KMS-11 (cell line): ENCODE data around the gene PAX4.
"Not testable (repeated sequence)": the region's sequence is repeated elsewhere in the genome, so short reads cannot be mapped to it uniquely, and the experiment has no call there.

Source experiments
- H2AFZ ChIP-seq: fragments of 200-600 bp; sonication (generic); 2 replicates; pipeline ENCODE4 v1.6.1; 2016; ENCODE audit warnings: antibody characterized with exemption, mixed run types, low read depth
- H3K27ac ChIP-seq: fragments of 200-600 bp; sonication (generic); 2 replicates; pipeline ENCODE4 v1.6.1; 2016; ENCODE audit warnings: mild to moderate bottlenecking, mixed run types
- H3K27me3 ChIP-seq: fragments of 200-600 bp; sonication (generic); 2 replicates; pipeline ENCODE4 v1.6.1; 2017; ENCODE audit warnings: mild to moderate bottlenecking, low read depth, mixed run types, moderate library complexity; ENCODE audit not compliant: insufficient read depth
- H3K36me3 ChIP-seq: fragments of 200-600 bp; sonication (generic); 2 replicates; pipeline ENCODE4 v1.6.1; 2017; ENCODE audit warnings: mild to moderate bottlenecking, mixed run types; ENCODE audit not compliant: insufficient read depth
- H3K4me1 ChIP-seq: fragments of 200-600 bp; sonication (generic); 2 replicates; pipeline ENCODE4 v1.6.1; 2016; ENCODE audit warnings: mild to moderate bottlenecking, low read depth, mixed run types; ENCODE audit not compliant: poor library complexity, severe bottlenecking
- H3K4me2 ChIP-seq: fragments of 200-600 bp; sonication (generic); 2 replicates; pipeline ENCODE4 v1.7.0; 2016; ENCODE audit warnings: mild to moderate bottlenecking, mixed run types
- H3K4me3 ChIP-seq: fragments of 200-600 bp; sonication (generic); IDR thresholded peaks from 2 replicates; pipeline ENCODE4 v1.6.1; 2017; ENCODE audit warnings: low read depth, low read length, mixed read lengths; ENCODE audit not compliant: insufficient read depth
- H3K79me2 ChIP-seq: fragments of 200-600 bp; sonication (generic); 2 replicates; pipeline ENCODE4 v1.6.1; 2016; ENCODE audit warnings: low read depth, mixed run types; ENCODE audit not compliant: insufficient read depth
- H3K9ac ChIP-seq: fragments of 200-600 bp; sonication (generic); 2 replicates; pipeline ENCODE4 v1.6.1; 2016; ENCODE audit warnings: mild to moderate bottlenecking, mixed run types
- H4K20me1 ChIP-seq: fragments of 200-600 bp; sonication (generic); 2 replicates; pipeline ENCODE4 v1.6.1; 2016; ENCODE audit warnings: mild to moderate bottlenecking, mixed run types; ENCODE audit not compliant: insufficient read depth
- TF ChIP-seq, protein P1 (sequence below): fragments of 200-600 bp; sonication (generic); conservative IDR thresholded peaks from 2 replicates; pipeline ENCODE4 v1.6.1; 2017; ENCODE audit warnings: low read depth, mild to moderate bottlenecking, antibody characterized with exemption, low read length, moderate library complexity, mixed read lengths

Gene PAX4

DNA sequence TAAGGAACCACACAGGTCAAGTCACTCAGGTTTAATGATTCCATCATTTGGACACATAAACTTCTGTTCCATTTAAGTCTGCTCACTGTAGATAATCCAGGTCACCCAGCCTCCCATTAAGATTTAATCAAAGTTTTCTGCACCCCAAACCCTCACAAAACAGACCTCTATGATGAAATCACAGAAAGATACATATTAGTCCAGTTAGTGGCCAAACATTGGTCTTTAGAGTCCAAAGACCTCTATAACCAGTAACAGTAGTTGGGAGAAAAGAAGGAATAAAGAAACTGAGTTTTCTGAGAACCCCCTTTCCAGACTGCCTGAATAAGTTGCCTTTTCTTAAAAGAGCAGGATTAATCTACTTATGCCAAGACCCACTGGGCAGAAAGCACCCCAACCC is 37.3 kb downstream of the PAX4 start:
- TF ChIP-seq, protein P1, sequence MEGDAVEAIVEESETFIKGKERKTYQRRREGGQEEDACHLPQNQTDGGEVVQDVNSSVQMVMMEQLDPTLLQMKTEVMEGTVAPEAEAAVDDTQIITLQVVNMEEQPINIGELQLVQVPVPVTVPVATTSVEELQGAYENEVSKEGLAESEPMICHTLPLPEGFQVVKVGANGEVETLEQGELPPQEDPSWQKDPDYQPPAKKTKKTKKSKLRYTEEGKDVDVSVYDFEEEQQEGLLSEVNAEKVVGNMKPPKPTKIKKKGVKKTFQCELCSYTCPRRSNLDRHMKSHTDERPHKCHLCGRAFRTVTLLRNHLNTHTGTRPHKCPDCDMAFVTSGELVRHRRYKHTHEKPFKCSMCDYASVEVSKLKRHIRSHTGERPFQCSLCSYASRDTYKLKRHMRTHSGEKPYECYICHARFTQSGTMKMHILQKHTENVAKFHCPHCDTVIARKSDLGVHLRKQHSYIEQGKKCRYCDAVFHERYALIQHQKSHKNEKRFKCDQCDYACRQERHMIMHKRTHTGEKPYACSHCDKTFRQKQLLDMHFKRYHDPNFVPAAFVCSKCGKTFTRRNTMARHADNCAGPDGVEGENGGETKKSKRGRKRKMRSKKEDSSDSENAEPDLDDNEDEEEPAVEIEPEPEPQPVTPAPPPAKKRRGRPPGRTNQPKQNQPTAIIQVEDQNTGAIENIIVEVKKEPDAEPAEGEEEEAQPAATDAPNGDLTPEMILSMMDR: no peak
- no peaks in the 10 kb centered on the region; the same call in 1 of the 2 replicates for H3K36me3 ChIP-seq
- H3K27ac ChIP-seq: no peak overlapping the region
- no peak overlapping the region for H3K4me3 ChIP-seq
- no peak overlapping the region for H3K4me2 ChIP-seq
- peaks cover 36% of the 10 kb centered on the region for H3K79me2 ChIP-seq
- H3K9ac ChIP-seq: no peak overlapping the region
- no peaks in the 10 kb centered on the region for H3K27me3 ChIP-seq
- 0 out of 2 replicates have a peak, but pooled peaks cover 5% of the 10 kb centered on the region for H4K20me1 ChIP-seq
- H2AFZ ChIP-seq: no peak overlapping the region
- peaks cover 14% of the 10 kb centered on the region for H3K4me1 ChIP-seq

DNA sequence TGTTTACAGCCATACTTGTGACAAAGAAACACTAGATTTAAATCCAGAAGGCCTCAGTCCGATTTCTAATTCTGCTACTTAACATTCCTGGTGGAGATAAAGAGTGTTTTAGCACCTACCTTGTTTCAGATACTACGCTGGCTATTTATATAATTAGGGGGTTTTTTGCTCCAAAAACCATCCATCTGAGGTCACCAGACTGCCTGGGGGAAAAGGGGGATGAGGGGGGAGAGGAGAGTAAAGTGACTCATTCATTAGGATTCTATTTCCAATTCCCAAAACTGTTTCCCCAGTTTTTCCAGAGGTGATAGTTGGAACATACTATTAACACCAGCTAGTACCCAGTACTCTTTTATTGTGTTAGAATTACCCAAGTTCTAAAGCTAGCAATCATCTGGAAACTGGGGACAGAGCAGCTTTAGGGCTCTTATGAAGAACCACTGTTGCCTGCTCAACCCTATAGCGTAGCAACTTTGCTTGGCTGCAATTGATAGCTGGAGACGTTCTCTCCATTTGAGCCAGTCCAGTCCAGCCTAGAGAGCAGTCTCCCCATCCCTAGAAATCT is 39.1 kb downstream of the PAX4 start:
- Histone ChIP-seq H3K36me3 (no peaks in the 10 kb centered on the region; the same call in 1 of the 2 replicates), H2AFZ (no peak overlapping the region), H3K4me2 (no peak overlapping the region), H3K27me3 (no peaks in the 10 kb centered on the region), H3K4me3 (no peak overlapping the region), H3K9ac (no peak overlapping the region), H3K4me1 (peaks cover 5% of the 10 kb centered on the region), H4K20me1 (0 out of 2 replicates have a peak, but pooled peaks cover 3% of the 10 kb centered on the region), H3K79me2 (peaks cover 22% of the 10 kb centered on the region; the same call in 1 of the 2 replicates), H3K27ac (no peak overlapping the region)
- TF ChIP-seq, protein P1: no peak

DNA sequence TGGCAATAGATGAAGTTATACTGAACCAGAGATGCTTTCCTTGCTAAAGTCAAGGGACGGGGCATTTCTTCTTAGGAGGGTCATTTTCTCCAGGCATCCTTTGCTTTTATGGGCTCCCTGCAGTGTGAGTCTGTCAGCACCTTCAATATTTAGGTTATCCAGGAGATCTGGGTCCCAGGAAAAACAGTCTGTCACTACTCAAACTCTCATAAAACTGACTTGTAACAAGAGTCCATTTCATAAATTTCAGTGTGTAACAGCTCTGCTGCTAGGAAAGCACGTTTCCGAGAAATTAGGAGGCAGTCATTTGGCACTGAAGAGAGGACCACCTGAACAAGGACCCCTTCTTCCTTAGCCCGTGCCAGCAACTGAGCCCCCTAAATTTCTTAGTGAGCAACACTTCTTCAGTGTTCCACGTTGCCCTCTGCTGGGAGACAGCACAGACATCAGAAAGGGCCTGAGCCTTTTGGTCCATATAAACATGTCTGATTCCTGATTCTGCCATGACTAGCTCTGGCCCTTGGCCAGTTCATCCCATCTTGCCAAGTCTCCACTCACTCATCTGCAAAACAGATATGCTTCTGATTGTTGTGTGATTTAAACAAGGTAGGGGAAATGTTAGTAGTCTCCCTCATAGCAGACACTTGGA is 39.8 kb downstream of the PAX4 start:
- H3K27ac ChIP-seq: no peak overlapping the region
- no peak overlapping the region for H3K9ac ChIP-seq
- H3K79me2 ChIP-seq: peaks cover 16% of the 10 kb centered on the region; the same call in 1 of the 2 replicates
- H3K4me1 ChIP-seq: no peaks in the 10 kb centered on the region
- H3K4me3 ChIP-seq: no peak overlapping the region
- no peaks in the 10 kb centered on the region for H4K20me1 ChIP-seq
- H2AFZ ChIP-seq: no peak overlapping the region
- TF ChIP-seq, protein P1: peak; percentile 61
- H3K4me2 ChIP-seq: no peak overlapping the region
- H3K36me3 ChIP-seq: no peaks in the 10 kb centered on the region; the same call in 1 of the 2 replicates
- no peaks in the 10 kb centered on the region for H3K27me3 ChIP-seq

DNA sequence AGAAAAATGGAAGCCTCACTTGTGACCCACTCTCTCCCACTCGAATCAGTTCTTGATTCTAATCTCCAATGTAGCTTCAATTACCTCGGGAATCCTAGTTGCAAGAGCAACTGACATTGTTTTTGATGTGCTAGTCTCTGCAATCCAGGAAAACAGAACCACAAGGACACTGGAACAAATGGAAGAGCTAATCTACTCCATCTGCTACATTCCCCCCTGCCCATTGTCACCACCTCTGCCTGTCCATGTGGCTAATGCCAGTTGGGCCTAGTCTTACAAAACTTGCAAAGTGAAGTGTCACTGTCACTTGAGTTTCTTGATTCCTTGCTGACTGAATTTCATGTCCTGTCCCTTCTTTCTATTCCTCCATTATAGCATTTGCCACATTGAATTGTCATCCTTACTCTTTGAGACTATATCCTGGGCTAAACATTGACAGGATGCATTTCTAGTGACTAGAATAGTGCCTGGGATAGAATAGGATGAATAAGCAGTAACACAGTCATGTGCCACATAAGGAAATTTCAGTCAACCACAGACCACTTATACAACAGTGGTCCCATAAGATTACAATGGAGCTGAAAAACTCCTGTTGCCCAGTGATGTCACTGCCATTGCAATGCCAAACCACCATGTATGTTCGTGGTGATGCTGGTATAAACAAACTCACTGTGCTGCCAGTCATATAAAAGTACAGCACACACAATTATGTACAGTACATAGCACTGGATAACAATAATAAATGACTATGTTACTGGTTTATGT is 46.0 kb downstream of the PAX4 start:
- no peak overlapping the region for H3K4me2 ChIP-seq

DNA sequence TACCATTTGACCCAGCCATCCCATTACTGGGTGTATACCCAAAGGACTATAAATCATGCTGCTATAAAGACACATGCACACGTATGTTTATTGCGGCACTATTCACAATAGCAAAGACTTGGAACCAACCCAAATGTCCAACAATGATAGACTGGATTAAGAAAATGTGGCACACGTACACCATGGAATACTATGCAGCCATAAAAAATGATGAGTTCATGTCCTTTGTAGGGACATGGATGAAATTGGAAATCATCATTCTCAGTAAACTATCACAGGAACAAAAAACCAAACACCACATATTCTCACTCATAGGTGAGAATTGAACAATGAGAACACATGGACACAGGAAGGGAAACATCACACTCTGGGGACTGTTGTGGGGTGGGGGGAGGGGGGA is 49.9 kb downstream of the PAX4 start:
- H2AFZ ChIP-seq, H4K20me1 ChIP-seq, H3K79me2 ChIP-seq, H3K36me3 ChIP-seq, H3K9ac ChIP-seq, H3K4me1 ChIP-seq, H3K27me3 ChIP-seq, H3K4me2 ChIP-seq, H3K27ac ChIP-seq, H3K4me3 ChIP-seq: not testable (repeated sequence)

More for the DNA sequence above, 46.0 kb downstream of the PAX4 start:
- no peak overlapping the region for H3K4me3 ChIP-seq
- H3K36me3 ChIP-seq: no peaks in the 10 kb centered on the region
- no peaks in the 10 kb centered on the region for H4K20me1 ChIP-seq
- no peak overlapping the region for H3K9ac ChIP-seq
- no peak overlapping the region for H2AFZ ChIP-seq
- TF ChIP-seq, protein P1: no peak
- H3K27me3 ChIP-seq: no peaks in the 10 kb centered on the region
- no peaks in the 10 kb centered on the region for H3K4me1 ChIP-seq
- H3K79me2 ChIP-seq: no peaks in the 10 kb centered on the region
- H3K27ac ChIP-seq: no peak overlapping the region
